ENCODE data around the gene PIGS. TPM values are rescaled to one million over a fixed set of nuclear protein-coding genes. Genes with fewer than 3 reads are reported as not detected.
"Not testable (repeated sequence)": the region's sequence is repeated elsewhere in the genome, so short reads cannot be mapped to it uniquely, and the experiment has no call there.

PIGS gene
- total and polyA plus RNA-seq, 8 donors, result 14.7 to 105 (median 28.9) TPM

- peak overlapping the region; percentile 25 to 73 (median 67) for H3K27ac ChIP-seq
- TF ChIP-seq EP300 (IDR thresholded peaks at IDR 0.05) (no peak), POLR2AphosphoS5 (IDR thresholded peaks at IDR 0.05) (peak in 1 of 3 donors; percentile 47)
- DNase-seq, result peak; percentile 89 to 93
- no peak overlapping the region for H3K4me3 ChIP-seq
- intact Hi-C loops (cut with DNase I; ENCODE audit: low total_unique reads), result no loop called here
- whole genome bisulfite sequencing, 5 donors, result 76 to 91% (median 86%) methylated on average over 7 to 25 of the region's 25 CpGs
- H3K36me3 ChIP-seq, result no peaks in the 10 kb centered on the region
- peaks cover 6 to 41% (median 34%) of the 10 kb centered on the region in 4 donors for H3K4me1 ChIP-seq
- H3K9me3 ChIP-seq, result no peaks in the 10 kb centered on the region
- no peaks in the 10 kb centered on the region for H3K27me3 ChIP-seq
Observed at GRCh38 chr17:28524476-28525424, 46.6 kb downstream of the PIGS start.

- DNase-seq, result no peak
- Histone ChIP-seq H3K4me1 (peaks cover 6 to 41% (median 34%) of the 10 kb centered on the region in 4 donors), H3K27me3 (no peaks in the 10 kb centered on the region)
Observed at GRCh38 chr17:28523876-28524275, 47.4 kb downstream of the PIGS start.

GRCh38 chr17:28523186-28523585, 48.1 kb downstream of the PIGS start:
- 80 to 90% (median 82%) methylated on average over 4 to 6 of the region's 6 CpGs for WGBS, 5 donors
- intact Hi-C loops (cut with DNase I; ENCODE audit: low total_unique reads), result no loop called here
- DNase-seq, result no peak

More at GRCh38 chr17:28523876-28524275, 47.4 kb downstream of the PIGS start:
- Histone ChIP-seq H3K27ac (no peak overlapping the region), H3K36me3 (no peaks in the 10 kb centered on the region), H3K4me3 (no peak overlapping the region), H3K9me3 (no peaks in the 10 kb centered on the region)
- WGBS, 5 donors, result 87 to 92% (median 91%) methylated on average over 12 to 15 of the region's 15 CpGs
- TF ChIP-seq POLR2A (IDR thresholded peaks at IDR 0.05) (no peak), CTCF (IDR thresholded peaks at IDR 0.05) (no peak), EP300 (IDR thresholded peaks at IDR 0.05) (no peak), POLR2AphosphoS5 (IDR thresholded peaks at IDR 0.05) (no peak)
- intact Hi-C loops (cut with DNase I; ENCODE audit: low total_unique reads), result no loop called here

GRCh38 chr17:28522281-28522680, 49.0 kb downstream of the PIGS start:
- H3K36me3 ChIP-seq; H3K27ac ChIP-seq; intact Hi-C loops (cut with DNase I; ENCODE audit: low total_unique reads); H3K4me3 ChIP-seq; H3K9me3 ChIP-seq; DNase-seq; H3K27me3 ChIP-seq: not testable (repeated sequence)
- 89 to 97% (median 94%) methylated on average over 4 of the region's 4 CpGs for WGBS, 5 donors
- peaks cover 6 to 30% (median 29%) of the 10 kb centered on the region in 4 donors for H3K4me1 ChIP-seq

More at GRCh38 chr17:28523186-28523585, 48.1 kb downstream of the PIGS start:
- Histone ChIP-seq H3K27ac (no peak overlapping the region), H3K4me1 (peaks cover 6 to 39% (median 33%) of the 10 kb centered on the region in 4 donors), H3K9me3 (no peaks in the 10 kb centered on the region), H3K27me3 (no peaks in the 10 kb centered on the region), H3K36me3 (no peaks in the 10 kb centered on the region), H3K4me3 (no peak overlapping the region)
- TF ChIP-seq POLR2AphosphoS5 (IDR thresholded peaks at IDR 0.05) (no peak), CTCF (IDR thresholded peaks at IDR 0.05) (no peak), EP300 (IDR thresholded peaks at IDR 0.05) (no peak), POLR2A (IDR thresholded peaks at IDR 0.05) (no peak)

- Histone ChIP-seq H3K4me3 (no peak overlapping the region), H3K9me3 (no peaks in the 10 kb centered on the region), H3K36me3 (no peaks in the 10 kb centered on the region), H3K27ac (no peak overlapping the region), H3K27me3 (no peaks in the 10 kb centered on the region), H3K4me1 (peaks cover 6 to 22% (median 21%) of the 10 kb centered on the region in 4 donors)
- WGBS, 5 donors, result 64 to 77% (median 75%) methylated on average over 12 to 21 of the region's 21 CpGs
- intact Hi-C loops (cut with DNase I; ENCODE audit: low total_unique reads), result no loop called here
- no peak for TF ChIP-seq POLR2A (IDR thresholded peaks at IDR 0.05)
- no peak for TF ChIP-seq EP300 (IDR thresholded peaks at IDR 0.05)
- no peak for TF ChIP-seq POLR2AphosphoS5 (IDR thresholded peaks at IDR 0.05)
- TF ChIP-seq CTCF (IDR thresholded peaks at IDR 0.05), result no peak
- DNase-seq, result no peak
Observed at GRCh38 chr17:28521311-28522085, 49.8 kb downstream of the PIGS start.
